HUES6 (cell line): ENCODE data around the gene STYXL2.

Experiments used
- H3K27ac ChIP-seq: 2 replicates; pipeline ENCODE4 v1.7.0; 2013; ENCODE audit warnings: low read depth, mild to moderate bottlenecking, low read length, inconsistent platforms
- H3K27me3 ChIP-seq: 2 replicates; pipeline ENCODE4 v1.6.1; 2013; ENCODE audit warnings: low read length; ENCODE audit not compliant: control insufficient read depth, insufficient read depth
- H3K36me3 ChIP-seq: 2 replicates; pipeline ENCODE4 v1.6.1; 2013; ENCODE audit warnings: low read length; ENCODE audit not compliant: control insufficient read depth, insufficient read depth
- H3K4me1 ChIP-seq: 2 replicates; pipeline ENCODE4 v1.6.1; 2013; ENCODE audit warnings: low read length; ENCODE audit not compliant: control insufficient read depth, insufficient read depth
- H3K4me3 ChIP-seq: 2 replicates; pipeline ENCODE4 v1.5.1; 2013; ENCODE audit warnings: low read depth, low read length
- H3K9ac ChIP-seq: one replicate; pipeline ENCODE4 v1.6.1; 2013; ENCODE audit warnings: mild to moderate bottlenecking, low read length
- H3K9me3 ChIP-seq: 2 replicates; pipeline ENCODE4 v1.6.1; 2013; ENCODE audit warnings: low read depth, low read length; ENCODE audit not compliant: control insufficient read depth, insufficient read depth

STYXL2 gene

DNA sequence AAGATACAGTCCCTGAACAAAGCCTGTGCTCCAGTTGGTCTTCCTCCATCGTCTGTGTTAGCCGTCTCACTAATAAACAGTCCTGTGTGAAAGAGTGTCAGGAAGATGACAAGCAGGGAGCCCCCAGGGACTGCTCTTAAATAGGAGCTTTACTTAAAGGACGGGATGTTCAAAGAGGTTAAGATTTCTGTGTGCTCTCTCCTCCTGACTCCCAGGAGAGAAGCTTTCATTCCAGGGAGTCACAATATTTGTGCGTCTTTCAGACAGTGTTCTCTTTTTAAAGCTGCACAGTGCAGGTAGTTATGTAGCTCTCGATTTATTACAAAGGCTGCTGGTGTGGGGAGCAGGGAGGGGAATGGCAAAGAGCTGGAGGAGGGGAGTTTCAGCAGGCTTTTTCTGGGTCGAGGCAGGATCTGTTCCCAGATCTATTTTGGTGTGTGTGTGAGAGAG is 43.5 kb downstream of the STYXL2 start:
- Histone ChIP-seq H3K27me3 (no peaks in the 10 kb centered on the region), H3K4me1 (peaks cover 37% of the 10 kb centered on the region), H3K9me3 (no peaks in the 10 kb centered on the region), H3K27ac (no peak overlapping the region), H3K9ac (no peak overlapping the region), H3K4me3 (no peak overlapping the region), H3K36me3 (no peaks in the 10 kb centered on the region)

DNA sequence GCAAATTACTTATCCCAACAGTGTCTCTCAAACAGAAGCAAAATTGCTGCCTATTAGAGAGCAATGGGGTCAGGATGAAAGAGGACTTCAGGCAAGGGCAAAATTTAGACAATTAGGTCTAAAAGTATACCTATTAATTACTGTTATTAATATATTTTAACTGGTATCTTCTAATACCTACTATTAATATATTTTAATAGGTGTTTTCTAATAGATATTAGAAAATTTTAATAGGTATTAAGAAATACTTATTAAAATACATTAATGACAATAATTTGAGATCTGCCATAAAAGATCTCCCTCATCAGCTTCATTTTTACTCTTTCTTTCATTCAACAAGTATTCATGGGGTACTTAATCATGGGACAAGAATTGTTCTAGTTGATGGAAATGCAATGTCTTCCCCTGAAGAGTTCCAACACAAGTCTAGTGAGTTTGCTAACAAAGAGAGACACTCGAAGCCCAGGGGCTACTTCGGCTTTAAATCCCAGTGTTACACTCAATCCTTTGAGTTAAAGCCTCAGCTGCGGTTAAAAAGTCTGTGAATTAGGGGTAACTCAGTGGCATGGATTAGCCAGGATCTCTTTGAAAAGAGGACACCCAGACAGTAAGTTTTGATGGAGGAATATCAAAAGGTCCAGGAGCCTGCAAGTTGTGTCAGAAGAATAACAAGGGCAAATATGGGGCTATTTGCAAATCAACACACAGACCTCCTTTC is 44.1 kb downstream of the STYXL2 start:
- Histone ChIP-seq H3K9me3 (no peaks in the 10 kb centered on the region), H3K27ac (no peak overlapping the region), H3K36me3 (no peaks in the 10 kb centered on the region), H3K4me1 (peaks cover 37% of the 10 kb centered on the region), H3K9ac (no peak overlapping the region), H3K27me3 (no peaks in the 10 kb centered on the region), H3K4me3 (no peak overlapping the region)

DNA sequence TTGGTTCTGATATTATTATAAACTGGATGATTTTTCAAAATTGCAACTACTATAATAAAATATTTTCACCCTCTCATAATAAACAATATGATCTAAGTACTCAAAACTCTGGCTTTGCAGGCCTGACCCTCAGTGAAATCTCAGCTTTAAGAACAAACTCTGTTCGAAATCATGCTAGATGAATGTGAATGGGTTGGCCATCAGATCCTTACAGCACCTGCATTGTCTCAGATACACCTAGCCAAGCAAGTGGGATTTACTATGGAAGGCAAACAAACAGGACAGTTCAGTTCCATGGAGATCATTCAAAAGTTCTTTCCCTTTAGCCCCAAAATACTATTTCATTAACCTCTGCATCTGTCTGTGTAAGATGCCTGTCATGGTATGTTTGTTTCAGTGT is 44.8 kb downstream of the STYXL2 start:
- Histone ChIP-seq H3K27me3 (no peaks in the 10 kb centered on the region), H3K9ac (no peak overlapping the region), H3K36me3 (no peaks in the 10 kb centered on the region), H3K4me1 (peaks cover 37% of the 10 kb centered on the region), H3K9me3 (no peaks in the 10 kb centered on the region), H3K27ac (no peak overlapping the region), H3K4me3 (no peak overlapping the region)

DNA sequence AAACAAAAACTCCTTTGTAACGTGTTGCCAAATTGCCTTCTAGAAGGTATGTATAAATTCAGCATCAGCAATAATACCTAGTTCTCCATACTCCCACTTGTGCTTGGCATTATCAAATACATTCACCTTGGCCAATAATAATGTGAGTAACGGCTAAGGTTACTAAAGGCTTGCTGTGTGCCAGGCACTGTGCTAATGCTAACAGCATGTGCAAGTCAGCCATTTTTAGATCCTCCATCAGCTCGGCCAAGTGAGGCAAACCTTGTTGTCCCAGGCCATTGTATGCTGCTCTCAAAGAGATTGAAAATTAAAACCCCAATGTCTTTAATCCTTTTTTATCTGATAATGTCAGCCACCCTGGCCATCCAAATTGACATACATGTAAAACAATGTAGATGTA is 48.1 kb downstream of the STYXL2 start:
- Histone ChIP-seq H3K27ac (no peak overlapping the region), H3K4me3 (no peak overlapping the region), H3K27me3 (no peaks in the 10 kb centered on the region), H3K9ac (no peak overlapping the region), H3K4me1 (peaks cover 21% of the 10 kb centered on the region; the same call in 1 of the 2 replicates), H3K36me3 (no peaks in the 10 kb centered on the region), H3K9me3 (peaks cover 3% of the 10 kb centered on the region; the same call in 1 of the 2 replicates)
